COLO829 (cell line): Measurements from ENCODE around the gene WASF2.

Source experiments
- DNase-seq: peaks from one replicate; pipeline ENCODE4 v3.0.0; 2012; ENCODE audit warnings: low spot score

WASF2 gene

DNA sequence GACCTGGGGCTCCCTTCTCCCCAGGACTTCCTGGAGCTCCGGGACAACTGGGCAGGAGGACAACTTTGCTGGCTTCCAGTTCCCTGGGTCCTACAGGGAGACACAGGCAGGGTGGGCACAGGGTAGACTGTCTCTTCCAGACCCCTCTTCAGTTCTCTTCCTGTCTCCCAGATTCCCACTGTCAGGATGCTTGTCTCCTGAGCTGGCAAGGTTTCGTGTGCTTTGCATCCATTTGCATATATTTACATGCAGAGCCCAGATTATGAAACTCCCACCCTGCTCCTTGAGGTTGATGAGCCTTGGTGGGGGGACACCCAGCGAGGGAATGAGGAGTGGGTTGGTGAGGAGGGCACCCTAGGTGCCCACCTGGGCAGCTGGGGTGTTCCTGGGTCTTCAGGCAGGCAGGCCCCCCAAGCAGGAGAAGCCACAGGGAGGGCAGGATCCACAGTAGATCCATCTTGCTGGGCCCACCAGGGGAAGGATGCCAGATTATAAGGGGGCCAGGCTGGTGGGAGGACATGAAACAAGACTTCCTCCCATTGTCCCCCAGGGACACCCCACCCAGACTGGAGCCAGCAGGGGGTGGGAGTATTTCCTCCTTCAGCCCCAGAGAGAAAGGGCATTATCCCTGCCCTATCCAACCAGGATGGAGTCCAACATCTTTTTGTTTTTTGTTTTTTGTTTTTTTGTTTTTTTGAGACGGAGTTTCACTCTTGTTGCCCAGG, 115.4 kb downstream of the WASF2 start, which contains the start of gene FCN3:
Gene FCN3, minus strand, starts transcription at position 463 of the 725 bp plus-strand sequence. Its CDS starts 6 bp downstream, at position 457.
- no peak for DNase-seq

DNA sequence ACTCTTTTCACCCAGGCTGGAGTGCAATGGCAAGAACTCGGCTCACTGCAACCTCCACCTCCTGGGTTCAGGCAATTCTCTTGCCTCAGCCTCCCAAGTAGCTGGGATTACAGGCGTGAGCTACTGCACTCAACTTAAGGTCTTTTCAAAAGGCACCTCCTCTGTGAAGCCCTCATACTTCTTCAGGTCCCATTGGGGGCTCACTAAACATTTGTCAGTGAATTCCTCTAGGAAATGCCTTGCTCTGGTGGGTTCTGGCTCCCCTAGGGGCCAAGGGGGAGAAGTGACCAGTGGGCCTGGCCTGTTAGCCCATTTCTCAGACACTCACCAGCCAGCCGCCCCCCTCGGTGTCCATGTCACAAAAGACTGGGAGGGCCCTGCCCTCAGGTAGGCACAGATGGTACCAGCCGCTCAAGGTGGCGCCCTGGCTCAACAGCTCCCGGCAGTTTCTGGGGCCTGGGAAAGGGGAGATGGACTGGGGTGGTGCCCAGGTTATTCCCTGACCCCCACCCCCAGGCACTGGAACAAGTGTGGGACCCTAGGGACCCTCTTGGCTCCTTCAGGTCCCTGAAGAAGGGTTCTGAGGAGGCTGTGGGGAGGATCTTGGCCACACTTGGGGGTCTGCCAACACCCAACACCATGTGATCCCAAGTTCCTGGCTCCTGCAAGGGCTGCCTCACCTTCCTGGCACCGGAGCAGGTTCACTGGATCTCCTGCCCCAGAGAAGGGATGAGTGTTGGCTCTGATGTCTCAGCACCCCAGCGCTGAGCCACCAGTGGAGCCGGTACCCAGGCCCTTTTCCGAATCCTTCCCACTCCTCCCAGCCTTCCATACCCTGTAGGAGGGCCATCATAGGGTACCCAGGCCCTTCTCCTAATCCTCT, 116.9 kb downstream of the WASF2 start:
- no peak for DNase-seq

DNA sequence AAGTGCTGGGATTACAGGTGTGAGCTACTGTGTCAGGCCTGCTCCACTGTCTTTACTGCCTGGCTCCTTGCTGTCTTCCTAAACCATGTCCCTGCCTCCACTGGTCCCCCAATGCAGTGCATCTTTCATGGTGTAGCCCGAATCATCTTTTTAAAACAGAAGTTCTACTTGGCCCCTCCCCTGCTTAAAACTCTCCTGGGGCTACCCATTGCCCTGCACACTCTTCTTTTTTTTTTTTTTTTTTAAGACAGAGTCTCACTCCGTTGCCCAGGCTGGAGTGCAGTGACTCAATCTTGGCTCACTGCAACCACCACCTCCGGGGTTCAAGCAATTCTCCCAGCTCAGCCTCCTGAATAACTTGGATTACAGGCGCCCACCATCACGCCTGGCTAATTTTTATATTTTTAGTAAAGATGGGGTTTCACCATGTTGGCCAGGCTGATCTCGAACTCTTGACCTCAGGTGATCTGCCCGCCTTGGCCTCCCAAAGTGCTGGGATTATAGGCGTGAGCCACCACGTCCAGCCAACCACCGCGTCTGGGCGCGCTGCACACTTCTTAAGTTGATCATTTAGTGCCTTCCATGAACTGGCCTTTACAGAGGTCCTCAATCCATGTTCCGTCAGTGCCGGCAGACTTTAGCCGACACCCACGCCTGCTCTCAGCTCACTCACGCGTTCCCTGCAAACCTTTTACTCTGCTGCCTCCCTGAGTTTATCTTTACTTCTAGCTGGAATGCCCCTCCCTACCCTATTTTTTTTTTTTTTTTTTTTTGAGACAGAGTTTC, 117.8 kb downstream of the WASF2 start:
- no peak for DNase-seq

DNA sequence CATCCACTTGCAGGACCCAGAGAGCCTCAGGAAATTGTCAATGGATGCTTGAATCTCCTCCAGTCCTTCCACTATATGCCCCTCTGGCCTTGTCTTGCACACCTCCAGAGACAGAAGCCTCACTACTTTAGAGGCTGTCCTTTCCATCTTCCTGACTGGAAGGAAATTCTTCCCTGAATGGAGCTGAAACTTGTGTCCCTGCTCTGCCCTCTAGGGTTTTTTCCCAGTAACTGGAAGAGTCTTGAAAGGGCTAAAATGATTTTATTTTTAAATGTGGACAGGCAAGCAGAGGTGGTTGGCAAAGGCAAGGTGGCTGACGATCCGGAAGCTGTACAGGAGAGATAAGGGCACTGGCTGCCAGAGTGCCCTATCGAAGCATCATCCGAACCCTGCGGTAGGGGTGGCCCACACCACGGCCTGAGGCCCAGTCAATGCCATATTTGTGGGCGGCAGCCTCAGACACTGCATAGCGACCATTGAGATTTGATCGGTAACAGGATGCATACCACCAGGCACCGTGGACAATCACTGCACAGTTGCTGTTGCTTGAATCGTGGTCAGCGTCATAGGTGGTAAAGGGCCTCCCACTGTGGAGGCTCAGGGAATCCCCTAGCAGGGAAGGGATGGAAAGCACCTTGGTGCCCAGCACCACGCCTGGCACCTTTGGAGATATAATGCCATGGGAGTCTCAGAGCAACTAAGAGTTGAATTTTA, 120.9 kb downstream of the WASF2 start:
- DNase-seq = no peak

DNA sequence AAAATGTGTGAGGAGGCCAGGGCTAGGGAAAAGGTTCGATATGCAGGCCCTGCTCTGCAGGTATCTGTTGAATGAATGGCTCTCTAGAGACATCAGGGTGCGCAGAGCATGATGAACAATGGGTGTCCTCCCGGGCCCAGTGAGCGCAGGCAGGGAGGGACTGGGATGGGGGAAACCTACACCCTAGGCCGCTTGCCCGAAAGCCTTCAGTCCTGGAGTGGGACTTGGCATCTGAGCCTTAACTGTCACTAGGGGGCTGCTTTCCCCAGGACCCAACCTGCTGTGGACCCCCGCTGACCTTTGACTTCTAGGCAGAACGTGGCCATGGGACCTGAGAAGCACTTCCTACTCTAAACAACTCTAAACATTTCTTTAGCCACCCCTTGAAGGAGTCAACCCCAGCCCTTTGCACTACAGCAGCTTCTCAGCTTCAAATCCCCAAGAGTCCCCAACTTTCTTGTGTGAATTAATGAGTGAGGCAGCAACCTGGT, 122.8 kb downstream of the WASF2 start:
- DNase-seq = no peak

- DNase-seq = peak; percentile 72
Measured at GRCh38 chr1:27366411-27367159, 123.4 kb downstream of the WASF2 start, which contains the start of gene MAP3K6. Gene MAP3K6 (minus strand): TSS chr1:27366961. CDS start chr1:27366597, 364 bp downstream.

GRCh38 chr1:27366113-27366410, 123.9 kb downstream of the WASF2 start:
- DNase-seq = peak; percentile 51

- peak; percentile 87 for DNase-seq
Measured at GRCh38 chr1:27365372-27366112, 124.4 kb downstream of the WASF2 start.

DNA sequence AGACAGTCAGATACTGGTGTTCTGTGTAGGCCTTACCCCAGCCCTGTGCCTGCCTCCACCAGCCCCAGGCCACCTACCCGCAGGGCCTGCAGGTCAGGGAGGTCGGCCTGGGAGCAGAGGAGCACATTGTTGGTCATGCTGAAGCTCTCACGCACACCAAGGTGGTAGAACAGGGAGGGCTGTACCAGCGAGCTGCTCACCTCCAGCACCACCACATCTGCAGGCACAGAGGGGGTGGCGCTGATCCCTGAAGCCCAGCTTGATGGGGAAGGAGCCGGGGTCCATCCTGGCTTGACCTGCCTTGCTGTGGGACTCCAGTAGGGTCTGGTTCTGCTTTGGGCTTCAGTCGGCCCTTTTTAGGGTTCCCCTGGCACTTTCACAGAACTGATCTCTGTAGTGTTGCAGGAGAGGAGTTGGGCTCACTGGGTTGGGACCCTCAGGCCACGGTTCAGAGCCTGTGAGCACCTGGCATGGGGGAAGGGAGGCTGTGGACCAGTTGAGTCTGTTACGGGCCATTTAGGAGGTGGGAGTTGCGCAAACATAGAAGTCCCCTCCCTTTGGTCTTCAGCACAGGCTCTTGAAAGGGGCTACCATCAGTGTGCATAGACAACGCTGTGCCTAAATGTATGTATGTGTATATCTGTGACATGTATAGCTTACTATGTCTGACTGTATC, 125.1 kb downstream of the WASF2 start:
- DNase-seq = no peak

DNA sequence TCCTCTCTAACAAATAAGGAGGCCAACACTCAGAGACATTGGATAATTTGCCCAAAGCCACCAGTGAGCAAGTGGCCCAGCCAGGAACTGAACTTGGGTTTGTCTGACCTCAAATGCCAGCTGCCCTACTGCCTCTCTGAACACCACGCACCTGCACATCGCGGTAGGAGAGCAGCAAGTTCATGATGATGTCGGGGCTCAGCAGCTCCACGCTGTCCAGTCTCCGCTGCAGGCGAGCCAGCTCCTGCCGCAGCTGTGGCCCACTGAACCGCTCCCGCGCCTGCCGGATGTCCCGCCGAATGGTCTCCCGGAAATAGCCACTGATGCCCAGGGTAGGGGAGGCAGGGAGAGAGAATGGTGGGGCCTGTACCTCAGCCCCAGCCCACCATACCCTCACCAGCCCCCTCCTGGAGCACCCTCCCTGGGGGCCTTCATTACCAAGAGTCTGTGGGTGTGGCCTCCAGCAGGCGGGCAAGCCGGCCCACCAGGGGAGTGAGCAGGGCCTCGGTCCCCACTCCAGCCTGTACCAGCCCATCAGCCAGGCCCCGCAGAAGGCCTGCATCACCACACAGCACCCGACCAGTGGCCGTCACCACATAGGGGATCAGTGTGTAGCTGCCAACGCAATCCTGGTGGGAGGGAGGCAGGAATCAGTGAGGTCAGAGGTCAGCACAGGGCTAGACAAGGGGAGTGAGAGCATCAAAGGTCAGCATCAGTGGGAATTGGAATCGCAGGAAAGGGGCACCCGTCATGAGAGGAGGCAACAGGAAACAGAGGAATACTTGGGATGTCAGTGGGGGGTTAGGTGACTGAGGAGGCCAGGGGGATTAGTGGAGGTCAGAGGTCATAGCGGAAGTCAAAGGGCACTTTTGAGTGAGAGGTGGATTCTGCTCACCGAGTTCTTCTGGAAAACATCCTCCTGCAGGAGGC, 125.9 kb downstream of the WASF2 start:
- no peak for DNase-seq

GRCh38 chr1:27361553-27361952, 128.4 kb downstream of the WASF2 start:
- no peak for DNase-seq

DNA sequence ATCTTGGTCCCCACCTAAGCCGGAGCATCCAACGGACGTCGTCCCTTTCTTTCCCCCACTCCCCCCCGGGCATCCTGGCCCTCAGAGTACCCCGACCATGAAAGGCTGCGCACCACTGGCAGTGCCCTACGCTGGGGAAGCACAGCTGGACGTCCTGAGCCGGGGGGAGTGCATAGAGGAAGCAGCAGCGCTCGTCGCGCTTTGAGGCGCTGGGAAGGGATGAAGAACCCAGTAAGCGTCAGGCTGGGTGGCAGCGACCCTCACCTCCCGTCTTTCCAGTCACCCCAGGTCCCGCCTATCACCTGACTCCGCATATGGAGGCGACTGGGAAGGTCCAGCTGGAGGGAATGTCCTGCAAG, 128.9 kb downstream of the WASF2 start:
- no peak for DNase-seq

DNA sequence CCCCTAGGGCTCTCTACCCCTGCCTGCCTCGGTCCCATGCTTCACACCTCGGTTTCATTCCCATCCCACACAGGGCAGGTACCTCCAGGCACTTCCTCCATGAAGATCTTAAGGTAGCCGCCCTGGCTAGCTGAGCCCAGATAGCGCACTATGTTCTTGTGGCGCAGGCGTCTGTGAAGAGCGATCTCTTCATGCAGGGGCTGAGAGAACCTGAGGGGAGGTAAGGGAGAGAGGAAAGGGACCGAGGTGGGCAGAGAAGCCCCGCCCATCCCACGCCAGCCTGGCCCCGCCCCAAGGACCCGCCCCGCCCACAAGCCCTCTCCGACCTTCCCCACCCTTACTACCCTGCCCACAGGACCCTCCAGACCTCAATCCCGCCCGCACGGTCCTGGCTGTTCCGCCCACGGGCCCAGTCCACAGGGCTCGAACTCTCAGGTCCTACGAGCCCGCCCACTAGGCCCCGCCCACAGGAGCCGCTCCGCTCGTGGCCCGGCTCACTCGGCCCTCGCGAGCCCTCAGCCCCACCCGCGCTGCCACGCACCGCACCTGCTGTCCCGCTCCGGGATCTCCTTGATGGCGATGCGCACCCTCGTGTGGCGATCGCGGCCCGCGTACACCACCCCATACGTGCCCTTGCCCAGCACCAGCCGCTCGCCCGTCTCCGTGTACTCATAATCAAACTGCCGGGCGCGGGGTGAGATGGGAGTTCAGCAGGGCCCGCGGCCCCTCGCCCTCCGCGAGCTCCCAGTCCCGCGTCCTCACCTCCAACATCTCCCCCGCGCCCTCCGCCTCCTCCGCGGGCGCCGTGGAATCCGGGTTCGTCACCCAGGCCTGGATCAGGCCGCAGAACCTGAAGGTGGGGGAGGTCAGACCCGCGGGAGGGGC, 129.6 kb downstream of the WASF2 start:
- DNase-seq = no peak

GRCh38 chr1:27359822-27360158, 130.2 kb downstream of the WASF2 start:
- DNase-seq = no peak

GRCh38 chr1:27358928-27359313, 131.0 kb downstream of the WASF2 start:
- DNase-seq = no peak

- no peak for DNase-seq
Measured at GRCh38 chr1:27358038-27358927, 131.7 kb downstream of the WASF2 start.
